OCI-LY1 (cell line): ENCODE data around the gene CSE1L.
"Not testable (repeated sequence)": the region's sequence is repeated elsewhere in the genome, so short reads cannot be mapped to it uniquely, and the experiment has no call there.

Experiments
- H2AFZ ChIP-seq: fragments of 200-600 bp; sonication (generic), shearing (Covaris generic); 2 replicates; pipeline ENCODE4 v1.6.0; 2014; ENCODE audit warnings: antibody characterized with exemption, mild to moderate bottlenecking, low read length
- H3F3A ChIP-seq: fragments of 200-600 bp; sonication (generic), shearing (Covaris generic); 2 replicates; pipeline ENCODE4 v1.6.0; 2014; ENCODE audit warnings: mild to moderate bottlenecking, antibody characterized with exemption, low read length, moderate library complexity; ENCODE audit not compliant: insufficient read depth
- H3K27ac ChIP-seq: fragments of 200-600 bp; sonication (generic); 2 replicates; pipeline ENCODE4 v1.5.1; 2014; ENCODE audit warnings: low read length, mixed run types, mild to moderate bottlenecking, low read depth; ENCODE audit not compliant: poor library complexity, severe bottlenecking
- H3K27me3 ChIP-seq: fragments of 200-600 bp; sonication (generic); 2 replicates; pipeline ENCODE4 v1.6.0; 2014; ENCODE audit warnings: antibody characterized with exemption, mild to moderate bottlenecking, low read length, moderate library complexity; ENCODE audit not compliant: insufficient read depth
- H3K36me3 ChIP-seq: fragments of 200-600 bp; sonication (generic); 2 replicates; pipeline ENCODE4 v1.6.1; 2014; ENCODE audit warnings: mild to moderate bottlenecking, antibody characterized with exemption, low read length, moderate library complexity, mixed read lengths; ENCODE audit not compliant: insufficient read depth
- H3K4me1 ChIP-seq: fragments of 200-600 bp; sonication (generic); 2 replicates; pipeline ENCODE4 v1.5.1; 2014; ENCODE audit warnings: mild to moderate bottlenecking, low read length, moderate library complexity; ENCODE audit not compliant: insufficient read depth, severe bottlenecking
- H3K4me2 ChIP-seq: fragments of 200-600 bp; sonication (generic), shearing (Covaris generic); 2 replicates; pipeline ENCODE4 v1.6.1; 2014; ENCODE audit warnings: low read length
- H3K4me3 ChIP-seq: fragments of 200-600 bp; sonication (generic); 2 replicates; pipeline ENCODE4 v1.5.1; 2014; ENCODE audit warnings: low read length, low read depth, mild to moderate bottlenecking, mixed read lengths; ENCODE audit not compliant: poor library complexity, severe bottlenecking
- H3K79me2 ChIP-seq: fragments of 200-600 bp; shearing (Covaris generic); 2 replicates; pipeline ENCODE4 v1.6.1; 2016; ENCODE audit warnings: mixed run types, low read length, mixed read lengths; ENCODE audit not compliant: insufficient read depth
- H3K9ac ChIP-seq: fragments of 200-600 bp; sonication (generic), shearing (Covaris generic); 2 replicates; pipeline ENCODE4 v1.6.1; 2014; ENCODE audit warnings: mild to moderate bottlenecking, low read length, mixed read lengths
- H3K9me2 ChIP-seq: fragments of 200-600 bp; sonication (generic), shearing (Covaris generic); 2 replicates; pipeline ENCODE4 v1.6.1; 2014; ENCODE audit warnings: low read depth, mild to moderate bottlenecking, low read length, mixed read lengths
- H3K9me3 ChIP-seq: fragments of 200-600 bp; shearing (Covaris generic); 2 replicates; pipeline ENCODE4 v1.6.1; 2014; ENCODE audit warnings: low read length, mixed read lengths
- H4K20me1 ChIP-seq: fragments of 200-600 bp; sonication (generic), shearing (Covaris generic); 2 replicates; pipeline ENCODE4 v1.6.0; 2016; ENCODE audit warnings: mild to moderate bottlenecking, low read length; ENCODE audit not compliant: insufficient read depth
- EZH2 ChIP-seq: fragments of 200-600 bp; sonication (generic), shearing (Covaris generic); IDR thresholded peaks from 2 replicates; pipeline ENCODE4 v1.8.0; 2017; ENCODE audit warnings: borderline replicate concordance, mixed run types, mild to moderate bottlenecking, antibody characterized with exemption, low read length, moderate library complexity, mixed read lengths
- TF ChIP-seq, protein P1 (sequence below): fragments of 200-600 bp; sonication (generic), shearing (Covaris generic); IDR thresholded peaks from 2 replicates; pipeline ENCODE4 v1.5.1; 2017; ENCODE audit warnings: mild to moderate bottlenecking, antibody characterized with exemption, low read length, moderate library complexity, mixed read lengths

CSE1L gene

DNA sequence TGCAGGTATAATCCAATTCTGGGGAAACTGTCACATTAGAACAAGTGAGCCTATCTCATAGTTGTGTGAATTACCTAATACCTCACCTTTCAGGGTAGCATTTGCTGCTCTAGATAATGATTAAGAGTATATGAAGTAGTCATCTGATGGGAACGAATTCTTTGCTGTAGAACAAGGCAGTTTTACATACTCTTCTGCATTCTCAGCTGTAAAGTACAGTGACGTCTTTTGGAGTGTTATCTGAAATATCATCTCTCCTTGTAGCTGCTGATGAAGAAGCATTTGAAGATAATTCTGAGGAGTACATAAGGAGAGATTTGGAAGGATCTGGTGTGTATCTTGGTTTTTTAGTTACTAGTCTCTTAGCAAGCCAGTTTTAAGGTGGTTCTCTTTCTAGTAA, 28.4 kb downstream of the CSE1L start:
- H3K4me3 ChIP-seq: no peak overlapping the region
- no peaks in the 10 kb centered on the region for H3K27me3 ChIP-seq
- H2AFZ ChIP-seq: no peak overlapping the region
- no peaks in the 10 kb centered on the region for H3K9me3 ChIP-seq
- peaks cover 96% of the 10 kb centered on the region for H3K36me3 ChIP-seq
- H3K27ac ChIP-seq: no peak overlapping the region
- TF ChIP-seq, protein P1, sequence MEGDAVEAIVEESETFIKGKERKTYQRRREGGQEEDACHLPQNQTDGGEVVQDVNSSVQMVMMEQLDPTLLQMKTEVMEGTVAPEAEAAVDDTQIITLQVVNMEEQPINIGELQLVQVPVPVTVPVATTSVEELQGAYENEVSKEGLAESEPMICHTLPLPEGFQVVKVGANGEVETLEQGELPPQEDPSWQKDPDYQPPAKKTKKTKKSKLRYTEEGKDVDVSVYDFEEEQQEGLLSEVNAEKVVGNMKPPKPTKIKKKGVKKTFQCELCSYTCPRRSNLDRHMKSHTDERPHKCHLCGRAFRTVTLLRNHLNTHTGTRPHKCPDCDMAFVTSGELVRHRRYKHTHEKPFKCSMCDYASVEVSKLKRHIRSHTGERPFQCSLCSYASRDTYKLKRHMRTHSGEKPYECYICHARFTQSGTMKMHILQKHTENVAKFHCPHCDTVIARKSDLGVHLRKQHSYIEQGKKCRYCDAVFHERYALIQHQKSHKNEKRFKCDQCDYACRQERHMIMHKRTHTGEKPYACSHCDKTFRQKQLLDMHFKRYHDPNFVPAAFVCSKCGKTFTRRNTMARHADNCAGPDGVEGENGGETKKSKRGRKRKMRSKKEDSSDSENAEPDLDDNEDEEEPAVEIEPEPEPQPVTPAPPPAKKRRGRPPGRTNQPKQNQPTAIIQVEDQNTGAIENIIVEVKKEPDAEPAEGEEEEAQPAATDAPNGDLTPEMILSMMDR: no peak
- TF ChIP-seq EZH2: no peak
- no peaks in the 10 kb centered on the region for H3K79me2 ChIP-seq
- no peak overlapping the region for H3K4me2 ChIP-seq
- no peaks in the 10 kb centered on the region for H3F3A ChIP-seq
- H3K9me2 ChIP-seq: no peaks in the 10 kb centered on the region
- H3K4me1 ChIP-seq: no peaks in the 10 kb centered on the region
- H3K9ac ChIP-seq: no peak overlapping the region
- no peaks in the 10 kb centered on the region for H4K20me1 ChIP-seq

DNA sequence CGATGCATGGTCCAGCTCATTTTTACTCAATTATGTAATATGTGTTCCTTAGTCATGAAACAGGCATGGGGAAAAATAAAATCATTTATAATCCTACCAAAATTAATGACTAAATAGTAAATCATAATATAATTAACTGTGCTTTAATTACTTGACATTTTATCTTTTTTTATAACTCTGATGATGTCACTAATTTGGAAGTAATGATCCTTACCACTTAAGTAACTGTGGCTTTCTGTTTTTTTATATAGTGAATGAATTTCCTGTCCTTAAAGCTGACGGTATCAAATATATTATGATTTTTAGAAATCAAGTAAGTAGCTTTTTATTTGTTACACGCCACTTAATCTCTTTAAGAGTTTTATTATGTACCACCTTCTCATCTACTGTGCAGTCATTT, 32.2 kb downstream of the CSE1L start:
- Histone ChIP-seq H3K4me3 (no peak overlapping the region), H3K9me2 (no peaks in the 10 kb centered on the region), H3F3A (no peaks in the 10 kb centered on the region), H3K27ac (no peak overlapping the region), H3K27me3 (no peaks in the 10 kb centered on the region), H2AFZ (no peak overlapping the region), H4K20me1 (no peaks in the 10 kb centered on the region), H3K4me1 (no peaks in the 10 kb centered on the region), H3K9ac (no peak overlapping the region), H3K79me2 (no peaks in the 10 kb centered on the region), H3K9me3 (no peaks in the 10 kb centered on the region), H3K36me3 (peaks cover 96% of the 10 kb centered on the region), H3K4me2 (no peak overlapping the region)
- TF ChIP-seq EZH2: no peak
- TF ChIP-seq, protein P1: no peak

DNA sequence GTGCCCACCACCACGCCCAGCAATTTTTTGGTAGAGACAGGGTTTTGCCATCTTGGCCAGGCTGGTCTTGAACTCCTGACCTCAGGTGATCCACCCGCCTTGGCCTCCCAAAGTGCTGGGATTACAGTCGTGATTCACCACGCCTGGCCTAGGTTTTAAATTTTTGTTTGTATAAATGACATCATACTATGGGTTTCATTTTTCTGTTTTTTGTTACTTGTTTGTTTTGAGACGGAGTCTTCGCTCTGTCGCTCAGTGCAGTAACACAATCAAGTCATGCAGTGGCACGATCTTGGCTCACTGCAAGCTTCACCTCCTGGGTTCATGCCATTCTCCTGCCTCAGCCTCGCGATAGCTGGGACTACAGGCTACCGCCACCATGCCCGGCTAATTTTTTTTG, 36.2 kb downstream of the CSE1L start:
- H3K9me2 ChIP-seq, H3K27me3 ChIP-seq, H3K9ac ChIP-seq, H3K4me1 ChIP-seq, H4K20me1 ChIP-seq, H3K27ac ChIP-seq, H3F3A ChIP-seq, H3K4me2 ChIP-seq, H3K79me2 ChIP-seq, H2AFZ ChIP-seq, H3K9me3 ChIP-seq, H3K4me3 ChIP-seq: not testable (repeated sequence)
- peaks cover 98% of the 10 kb centered on the region for H3K36me3 ChIP-seq

DNA sequence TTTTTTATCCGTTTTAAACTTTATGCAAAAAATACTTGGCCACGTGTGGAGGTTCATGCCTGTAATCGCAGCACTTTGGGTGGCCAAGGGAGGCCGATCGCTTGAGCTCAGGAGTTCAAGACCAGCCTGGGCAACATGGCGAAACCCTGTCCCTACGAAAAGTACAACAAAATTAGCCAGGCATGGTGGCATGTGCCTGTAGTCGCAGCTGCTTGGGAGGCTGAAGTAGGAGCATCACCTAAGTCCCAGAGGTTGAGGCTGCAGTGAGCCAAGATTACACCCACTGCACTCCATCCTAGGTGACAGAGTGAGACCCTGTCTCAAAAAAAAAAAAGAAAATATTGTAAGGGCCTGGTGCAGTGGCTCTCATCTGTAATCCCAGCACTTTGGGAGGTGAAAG, 45.0 kb downstream of the CSE1L start:
- H3K4me1 ChIP-seq: no peaks in the 10 kb centered on the region
- H3K4me3 ChIP-seq: no peak overlapping the region
- H3K36me3 ChIP-seq: peaks cover 100% of the 10 kb centered on the region
- no peak overlapping the region for H3K4me2 ChIP-seq
- H4K20me1 ChIP-seq: no peaks in the 10 kb centered on the region
- no peaks in the 10 kb centered on the region for H3K9me2 ChIP-seq
- no peaks in the 10 kb centered on the region for H3K9me3 ChIP-seq
- H3K27ac ChIP-seq: no peak overlapping the region
- no peak overlapping the region for H3K9ac ChIP-seq
- TF ChIP-seq, protein P1: no peak
- no peak for TF ChIP-seq EZH2
- H3F3A ChIP-seq: no peaks in the 10 kb centered on the region
- H3K79me2 ChIP-seq: no peaks in the 10 kb centered on the region
- H2AFZ ChIP-seq: no peak overlapping the region
- H3K27me3 ChIP-seq: no peaks in the 10 kb centered on the region
